Measurements from ENCODE around the gene NAA10. TPM values are rescaled to one million over a fixed set of nuclear protein-coding genes. Genes with fewer than 3 reads are reported as not detected.

Gene NAA10
- total and polyA plus RNA-seq, 2 of the 13 experiments (the other 11 are each of a cell fraction or from before 2014, with no cell fraction given), result 49.2 to 51.7 TPM

DNA sequence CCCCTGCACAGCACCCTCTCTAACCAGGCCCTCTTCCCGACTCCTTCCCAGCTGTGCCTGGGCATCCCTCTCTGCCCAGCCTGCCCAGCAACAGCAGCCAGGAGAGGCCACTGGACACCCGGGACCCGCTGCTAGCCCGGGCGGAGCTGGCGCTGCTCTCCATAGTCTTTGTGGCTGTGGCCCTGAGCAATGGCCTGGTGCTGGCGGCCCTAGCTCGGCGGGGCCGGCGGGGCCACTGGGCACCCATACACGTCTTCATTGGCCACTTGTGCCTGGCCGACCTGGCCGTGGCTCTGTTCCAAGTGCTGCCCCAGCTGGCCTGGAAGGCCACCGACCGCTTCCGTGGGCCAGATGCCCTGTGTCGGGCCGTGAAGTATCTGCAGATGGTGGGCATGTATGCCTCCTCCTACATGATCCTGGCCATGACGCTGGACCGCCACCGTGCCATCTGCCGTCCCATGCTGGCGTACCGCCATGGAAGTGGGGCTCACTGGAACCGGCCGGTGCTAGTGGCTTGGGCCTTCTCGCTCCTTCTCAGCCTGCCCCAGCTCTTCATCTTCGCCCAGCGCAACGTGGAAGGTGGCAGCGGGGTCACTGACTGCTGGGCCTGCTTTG, 29.2 kb downstream of the NAA10 start:
- H3K4me2 ChIP-seq (ENCODE audit: low read depth, low read length), result no peak overlapping the region
- intact Hi-C loops (cut with micrococcal nuclease; ENCODE audit: unreplicated experiment) (no loop called here), in situ Hi-C loops (cut with HindIII; ENCODE audit: extremely low pct_ligation_motif_present, low pct_unique_long_range_greater_than_20kb) (no loop called here)
- no peak overlapping the region for H3K27ac ChIP-seq (ENCODE audit: extremely low read length, insufficient read depth, low read length)
- CTCF ChIA-PET (ENCODE audit: low intra/inter-chr PET ratio, low total read pairs), result no interaction called here
- H3K4me3 ChIP-seq (replicated peaks in 1 of 3; ENCODE audit: insufficient read depth in 1 of 3, low read depth in 2 of 3, low read length in 3 of 3), result no peak overlapping the region
- H3K9me3 ChIP-seq (ENCODE audit: low read length), result no peaks in the 10 kb centered on the region
- POLR2A ChIA-PET, result no interaction called here
- TF ChIP-seq, protein P1, sequence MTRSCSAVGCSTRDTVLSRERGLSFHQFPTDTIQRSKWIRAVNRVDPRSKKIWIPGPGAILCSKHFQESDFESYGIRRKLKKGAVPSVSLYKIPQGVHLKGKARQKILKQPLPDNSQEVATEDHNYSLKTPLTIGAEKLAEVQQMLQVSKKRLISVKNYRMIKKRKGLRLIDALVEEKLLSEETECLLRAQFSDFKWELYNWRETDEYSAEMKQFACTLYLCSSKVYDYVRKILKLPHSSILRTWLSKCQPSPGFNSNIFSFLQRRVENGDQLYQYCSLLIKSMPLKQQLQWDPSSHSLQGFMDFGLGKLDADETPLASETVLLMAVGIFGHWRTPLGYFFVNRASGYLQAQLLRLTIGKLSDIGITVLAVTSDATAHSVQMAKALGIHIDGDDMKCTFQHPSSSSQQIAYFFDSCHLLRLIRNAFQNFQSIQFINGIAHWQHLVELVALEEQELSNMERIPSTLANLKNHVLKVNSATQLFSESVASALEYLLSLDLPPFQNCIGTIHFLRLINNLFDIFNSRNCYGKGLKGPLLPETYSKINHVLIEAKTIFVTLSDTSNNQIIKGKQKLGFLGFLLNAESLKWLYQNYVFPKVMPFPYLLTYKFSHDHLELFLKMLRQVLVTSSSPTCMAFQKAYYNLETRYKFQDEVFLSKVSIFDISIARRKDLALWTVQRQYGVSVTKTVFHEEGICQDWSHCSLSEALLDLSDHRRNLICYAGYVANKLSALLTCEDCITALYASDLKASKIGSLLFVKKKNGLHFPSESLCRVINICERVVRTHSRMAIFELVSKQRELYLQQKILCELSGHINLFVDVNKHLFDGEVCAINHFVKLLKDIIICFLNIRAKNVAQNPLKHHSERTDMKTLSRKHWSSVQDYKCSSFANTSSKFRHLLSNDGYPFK (CRISPR knock-in tag; IDR thresholded peaks at IDR 0.05; ENCODE audit: borderline replicate concordance), result no peak
- TF ChIP-seq KLF11 (CRISPR knock-in tag; IDR thresholded peaks at IDR 0.05), result no peak
- no peak for TF ChIP-seq NFYC (CRISPR knock-in tag; IDR thresholded peaks at IDR 0.05)
- no peak for TF ChIP-seq RAD21 (CRISPR knock-in tag; IDR thresholded peaks at IDR 0.05)
- TF ChIP-seq, protein P2, sequence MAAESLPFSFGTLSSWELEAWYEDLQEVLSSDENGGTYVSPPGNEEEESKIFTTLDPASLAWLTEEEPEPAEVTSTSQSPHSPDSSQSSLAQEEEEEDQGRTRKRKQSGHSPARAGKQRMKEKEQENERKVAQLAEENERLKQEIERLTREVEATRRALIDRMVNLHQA (CRISPR knock-in tag; IDR thresholded peaks at IDR 0.05), result no peak
- TF ChIP-seq, protein P3, sequence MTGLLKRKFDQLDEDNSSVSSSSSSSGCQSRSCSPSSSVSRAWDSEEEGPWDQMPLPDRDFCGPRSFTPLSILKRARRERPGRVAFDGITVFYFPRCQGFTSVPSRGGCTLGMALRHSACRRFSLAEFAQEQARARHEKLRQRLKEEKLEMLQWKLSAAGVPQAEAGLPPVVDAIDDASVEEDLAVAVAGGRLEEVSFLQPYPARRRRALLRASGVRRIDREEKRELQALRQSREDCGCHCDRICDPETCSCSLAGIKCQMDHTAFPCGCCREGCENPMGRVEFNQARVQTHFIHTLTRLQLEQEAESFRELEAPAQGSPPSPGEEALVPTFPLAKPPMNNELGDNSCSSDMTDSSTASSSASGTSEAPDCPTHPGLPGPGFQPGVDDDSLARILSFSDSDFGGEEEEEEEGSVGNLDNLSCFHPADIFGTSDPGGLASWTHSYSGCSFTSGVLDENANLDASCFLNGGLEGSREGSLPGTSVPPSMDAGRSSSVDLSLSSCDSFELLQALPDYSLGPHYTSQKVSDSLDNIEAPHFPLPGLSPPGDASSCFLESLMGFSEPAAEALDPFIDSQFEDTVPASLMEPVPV (CRISPR knock-in tag; IDR thresholded peaks at IDR 0.05), result no peak
- TF ChIP-seq RELA (CRISPR knock-in tag; IDR thresholded peaks at IDR 0.05), result no peak
- TF ChIP-seq SP140L (CRISPR knock-in tag; IDR thresholded peaks at IDR 0.05; ENCODE audit: borderline replicate concordance), result no peak
- no peak for TF ChIP-seq TCF7L2 (IDR thresholded peaks at IDR 0.05; ENCODE audit: low read depth, low read length)
- TF ChIP-seq SP4 (CRISPR knock-in tag; IDR thresholded peaks at IDR 0.05), result no peak
- no peaks in the 10 kb centered on the region for H4K20me1 ChIP-seq (ENCODE audit: insufficient read depth, low read length)
- no peaks in the 10 kb centered on the region for H3K4me1 ChIP-seq (ENCODE audit: insufficient read depth, low read length)
- no peak overlapping the region for H2AFZ ChIP-seq (ENCODE audit: low read length)
- no peak overlapping the region for H3K9ac ChIP-seq (ENCODE audit: insufficient read depth, low read depth, low read length)
- H3K36me3 ChIP-seq (replicated peaks in 1 of 2; ENCODE audit: control insufficient read depth in 1 of 2, insufficient read depth in 2 of 2, low read length in 2 of 2), result no peaks in the 10 kb centered on the region
- H3K79me2 ChIP-seq (ENCODE audit: insufficient read depth, low read length), result no peaks in the 10 kb centered on the region
- WGBS (ENCODE audit: low lambda C conversion rate), result 100% methylated on average over 1 of the region's 32 CpGs
- FAIRE-seq (no peak), ATAC-seq (no peak), DNase-seq (ENCODE audit: low spot score) (no peak)
- BruUV-seq (replicated peaks), result no TSS peak
- peaks cover 2 to 11% of the 10 kb centered on the region in 2 experiments; a peak in 2 of 5 replicates for H3K27me3 ChIP-seq (ENCODE audit: control insufficient read depth in 1 of 2, insufficient read depth in 2 of 2, low read length in 2 of 2)
